Upper lobe of left lung (tissue), 6 donors: ENCODE results near the gene BMP5. TPM values are rescaled to one million over a fixed set of nuclear protein-coding genes. Genes with fewer than 3 reads are reported as not detected.

Experiments used
- ATAC-seq, 2 donors: fragments of 200-7000 bp; cut with Tn5 transposase; one replicate each; pipeline ENCODE4 v1.9.1; 2022; ENCODE audit warnings: mild to moderate bottlenecking in 2 of 2, moderate library complexity in 2 of 2; ENCODE audit not compliant: low FRiP score in 2 of 2
- DNase-seq, 2 donors: peaks; one replicate each; pipeline ENCODE4 v3.0.0-alpha.2; 2019 to 2020
- H3K27ac ChIP-seq, 4 donors: fragments of 200-600 bp; sonication (generic); one replicate each; pipeline ENCODE4 v1.5.1; 2016 to 2019
- H3K27me3 ChIP-seq, 4 donors: fragments of 200-600 bp; sonication (generic); one replicate each; pipeline ENCODE4 v1.5.1; 2017 to 2019
- H3K36me3 ChIP-seq, 4 donors: fragments of 200-600 bp; sonication (generic); one replicate each; pipeline ENCODE4 v1.5.1; 2016 to 2019
- H3K4me1 ChIP-seq, 4 donors: fragments of 200-600 bp; sonication (generic); one replicate each; pipeline ENCODE4 v1.5.1; 2018 to 2019
- H3K4me3 ChIP-seq, 4 donors: fragments of 200-600 bp; sonication (generic); one replicate each; pipeline ENCODE4 v1.5.1; 2017 to 2019; ENCODE audit warnings: mild to moderate bottlenecking in 2 of 4, moderate library complexity in 1 of 4
- H3K9me3 ChIP-seq, 4 donors: fragments of 200-600 bp; sonication (generic); one replicate each; pipeline ENCODE4 v1.5.1; 2018 to 2019
- CTCF ChIP-seq, 6 experiments: fragments of 450-650 bp in 4 of 6; fragments of 200-600 bp in 2 of 6; sonication (generic) in 2 of 6; IDR thresholded peaks; one replicate each; pipeline ENCODE4 v1.5.1; 2016 to 2019; ENCODE audit warnings: antibody characterized with exemption in 6 of 6
- EP300 ChIP-seq, 4 donors: sonication (generic); formaldehyde crosslinking; IDR thresholded peaks; one replicate each; pipeline ENCODE4 v1.5.1; 2017; ENCODE audit warnings: antibody characterized with exemption in 4 of 4, control low read depth in 2 of 4
- POLR2A ChIP-seq, 4 donors: fragments of 450-650 bp; IDR thresholded peaks; one replicate each; pipeline ENCODE4 v1.5.1; 2016 to 2017; ENCODE audit warnings: antibody characterized with exemption in 4 of 4, mild to moderate bottlenecking in 2 of 4
- POLR2AphosphoS5 ChIP-seq, 2 donors: sonication (generic); formaldehyde crosslinking; IDR thresholded peaks; one replicate each; pipeline ENCODE4 v1.5.1; 2017; ENCODE audit warnings: antibody characterized with exemption in 2 of 2
- WGBS, 2 donors: methylation state at CpG; one replicate each; pipeline ENCODE4 v1.1.5; 2017 to 2018; 5-methylcytosine and 5-hydroxymethylcytosine counted together
- total RNA-seq, 6 donors: library from RNA; depleted of rRNA in 4 of 6; stranded (reverse); fragments of >200 nt in 4 of 6; gene quantifications; one replicate each; pipeline versions ENCODE4 v1.1.0 to v1.2.1, GENCODE V29; 2016 to 2021
- donor health status: DM: no; HTN: no; CAD: no; lungs with moderate emphysema.
- donor health status: DM: no; HTN: yes; CAD: no; lungs with severe emphysema.

BMP5 gene
- total RNA-seq, 6 donors from 2014 or later: 3.2 to 16.8 (median 5.7) TPM

- Histone ChIP-seq H3K4me3 (no peak overlapping the region), H3K27ac (no peak overlapping the region), H3K36me3 (no peaks in the 10 kb centered on the region), H3K4me1 (no peaks in the 10 kb centered on the region), H3K27me3 (no peaks in the 10 kb centered on the region), H3K9me3 (no peaks in the 10 kb centered on the region)
- DNase-seq (no peak), ATAC-seq (no peak)
- WGBS, 2 donors: 69 to 74% methylated on average over 3 of the region's 3 CpGs
- TF ChIP-seq EP300 (IDR thresholded peaks at IDR 0.05) (no peak), CTCF (IDR thresholded peaks at IDR 0.05) (no peak), POLR2A (IDR thresholded peaks at IDR 0.05) (no peak), POLR2AphosphoS5 (IDR thresholded peaks at IDR 0.05) (no peak)
These were observed 64.3 kb downstream of the BMP5 start for GRCh38 chr6:55811074-55811473.

GRCh38 chr6:55802259-55802658 lies 73.1 kb downstream of the BMP5 start:
- Histone ChIP-seq H3K27me3 (no peaks in the 10 kb centered on the region), H3K36me3 (no peaks in the 10 kb centered on the region), H3K4me3 (no peak overlapping the region), H3K4me1 (no peaks in the 10 kb centered on the region), H3K27ac (no peak overlapping the region), H3K9me3 (no peaks in the 10 kb centered on the region)
- ATAC-seq (no peak), DNase-seq (no peak)
- 84 to 85% methylated on average over 4 of the region's 4 CpGs for WGBS, 2 donors
- no peak for TF ChIP-seq EP300 (IDR thresholded peaks at IDR 0.05)
- no peak for TF ChIP-seq POLR2AphosphoS5 (IDR thresholded peaks at IDR 0.05)
- TF ChIP-seq POLR2A (IDR thresholded peaks at IDR 0.05): no peak
- TF ChIP-seq CTCF (IDR thresholded peaks at IDR 0.05): no peak

GRCh38 chr6:55798571-55798970 lies 76.8 kb downstream of the BMP5 start:
- no peaks in the 10 kb centered on the region for H3K27me3 ChIP-seq
- no peak for DNase-seq
- H3K4me1 ChIP-seq: no peaks in the 10 kb centered on the region
- TF ChIP-seq EP300 (IDR thresholded peaks at IDR 0.05): no peak
- no peak for TF ChIP-seq CTCF (IDR thresholded peaks at IDR 0.05)
- no peak for TF ChIP-seq POLR2AphosphoS5 (IDR thresholded peaks at IDR 0.05)
- no peak for TF ChIP-seq POLR2A (IDR thresholded peaks at IDR 0.05)
- no peaks in the 10 kb centered on the region for H3K36me3 ChIP-seq
- H3K9me3 ChIP-seq: no peaks in the 10 kb centered on the region
- no peak for ATAC-seq
- no peak overlapping the region for H3K4me3 ChIP-seq
- H3K27ac ChIP-seq: no peak overlapping the region

GRCh38 chr6:55794136-55794812 lies 81.1 kb downstream of the BMP5 start:
- H3K27ac ChIP-seq: no peak overlapping the region
- DNase-seq (no peak), ATAC-seq (peak in 1 of 2 donors; percentile 61)
- H3K4me3 ChIP-seq: no peak overlapping the region
- TF ChIP-seq CTCF (IDR thresholded peaks at IDR 0.05) (no peak), POLR2A (IDR thresholded peaks at IDR 0.05) (no peak), POLR2AphosphoS5 (IDR thresholded peaks at IDR 0.05) (no peak), EP300 (IDR thresholded peaks at IDR 0.05) (no peak)
- H3K27me3 ChIP-seq: no peaks in the 10 kb centered on the region
- H3K36me3 ChIP-seq: no peaks in the 10 kb centered on the region
- 86 to 90% methylated on average over 3 of the region's 3 CpGs for WGBS, 2 donors
- H3K4me1 ChIP-seq: no peaks in the 10 kb centered on the region
- H3K9me3 ChIP-seq: no peaks in the 10 kb centered on the region

GRCh38 chr6:55785273-55785672 lies 90.1 kb downstream of the BMP5 start:
- H3K36me3 ChIP-seq: no peaks in the 10 kb centered on the region
- no peak overlapping the region for H3K27ac ChIP-seq
- ATAC-seq: no peak
- DNase-seq: no peak
- WGBS, 2 donors: 90 to 91% methylated on average over 6 of the region's 6 CpGs
- H3K4me1 ChIP-seq: no peaks in the 10 kb centered on the region
- H3K27me3 ChIP-seq: no peaks in the 10 kb centered on the region
- TF ChIP-seq POLR2AphosphoS5 (IDR thresholded peaks at IDR 0.05) (no peak), POLR2A (IDR thresholded peaks at IDR 0.05) (no peak), CTCF (IDR thresholded peaks at IDR 0.05) (no peak), EP300 (IDR thresholded peaks at IDR 0.05) (no peak)
- H3K4me3 ChIP-seq: no peak overlapping the region
- no peaks in the 10 kb centered on the region for H3K9me3 ChIP-seq
